GM18907 (cell line): ENCODE data around the gene AKAP1.

Experiments
- ATAC-seq: cut with Tn5 transposase; IDR thresholded peaks from one replicate; pipeline ENCODE4 v1.9.1; 2021; ENCODE audit warnings: mild to moderate bottlenecking, moderate library complexity; ENCODE audit not compliant: unreplicated experiment

Gene AKAP1, protein sequence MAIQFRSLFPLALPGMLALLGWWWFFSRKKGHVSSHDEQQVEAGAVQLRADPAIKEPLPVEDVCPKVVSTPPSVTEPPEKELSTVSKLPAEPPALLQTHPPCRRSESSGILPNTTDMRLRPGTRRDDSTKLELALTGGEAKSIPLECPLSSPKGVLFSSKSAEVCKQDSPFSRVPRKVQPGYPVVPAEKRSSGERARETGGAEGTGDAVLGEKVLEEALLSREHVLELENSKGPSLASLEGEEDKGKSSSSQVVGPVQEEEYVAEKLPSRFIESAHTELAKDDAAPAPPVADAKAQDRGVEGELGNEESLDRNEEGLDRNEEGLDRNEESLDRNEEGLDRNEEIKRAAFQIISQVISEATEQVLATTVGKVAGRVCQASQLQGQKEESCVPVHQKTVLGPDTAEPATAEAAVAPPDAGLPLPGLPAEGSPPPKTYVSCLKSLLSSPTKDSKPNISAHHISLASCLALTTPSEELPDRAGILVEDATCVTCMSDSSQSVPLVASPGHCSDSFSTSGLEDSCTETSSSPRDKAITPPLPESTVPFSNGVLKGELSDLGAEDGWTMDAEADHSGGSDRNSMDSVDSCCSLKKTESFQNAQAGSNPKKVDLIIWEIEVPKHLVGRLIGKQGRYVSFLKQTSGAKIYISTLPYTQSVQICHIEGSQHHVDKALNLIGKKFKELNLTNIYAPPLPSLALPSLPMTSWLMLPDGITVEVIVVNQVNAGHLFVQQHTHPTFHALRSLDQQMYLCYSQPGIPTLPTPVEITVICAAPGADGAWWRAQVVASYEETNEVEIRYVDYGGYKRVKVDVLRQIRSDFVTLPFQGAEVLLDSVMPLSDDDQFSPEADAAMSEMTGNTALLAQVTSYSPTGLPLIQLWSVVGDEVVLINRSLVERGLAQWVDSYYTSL

GRCh38 chr17:57084802-57085447 lies at the start of gene AKAP1:
Gene AKAP1 (plus strand): TSS chr17:57085246. CDS start chr17:57105465, 20,219 bp downstream.
- peak; percentile 88 for ATAC-seq

GRCh38 chr17:57035971-57036481 lies 49.0 kb upstream of the AKAP1 start:
- ATAC-seq: no peak

DNA sequence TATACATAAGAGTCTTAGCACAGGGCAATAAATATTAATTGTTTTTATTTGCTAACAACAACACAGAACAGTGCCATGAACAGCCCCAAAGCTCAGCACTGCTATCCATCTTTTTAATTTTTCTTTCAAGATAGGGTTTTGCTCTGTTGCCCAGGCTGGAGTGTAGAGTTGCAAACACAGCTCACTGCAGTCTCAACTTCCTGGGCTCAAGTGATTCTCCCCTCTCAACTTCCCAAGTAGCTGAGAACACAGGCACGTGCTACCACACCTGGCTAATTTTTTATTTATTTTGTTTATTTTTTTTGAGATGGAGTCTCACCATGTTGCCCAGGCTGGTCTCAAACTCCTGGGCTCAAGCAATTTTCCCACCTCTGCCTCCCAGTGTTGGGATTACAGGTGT lies 47.6 kb upstream of the AKAP1 start:
- no peak for ATAC-seq

- ATAC-seq: no peak
Observed at GRCh38 chr17:57038486-57038885, 46.6 kb upstream of the AKAP1 start.

DNA sequence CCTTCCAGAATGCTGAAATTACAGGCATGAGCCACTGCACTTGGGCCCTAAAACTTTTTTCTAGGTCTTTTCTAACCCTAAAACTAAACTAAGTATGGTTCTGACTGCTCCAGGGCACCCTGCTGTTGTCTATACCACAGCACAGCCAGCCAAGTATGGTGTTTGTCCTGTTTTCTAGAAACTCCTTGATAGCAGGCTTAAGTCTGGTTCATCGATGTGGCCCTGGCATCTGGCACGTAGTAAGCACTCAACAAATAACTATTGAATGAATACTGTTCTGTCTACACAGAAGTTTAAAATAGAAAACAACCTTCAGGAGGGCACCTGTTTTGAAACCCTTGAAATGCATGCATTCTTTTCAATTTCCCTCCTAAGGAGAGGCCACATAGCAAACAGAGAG lies 44.5 kb upstream of the AKAP1 start:
- ATAC-seq: no peak

DNA sequence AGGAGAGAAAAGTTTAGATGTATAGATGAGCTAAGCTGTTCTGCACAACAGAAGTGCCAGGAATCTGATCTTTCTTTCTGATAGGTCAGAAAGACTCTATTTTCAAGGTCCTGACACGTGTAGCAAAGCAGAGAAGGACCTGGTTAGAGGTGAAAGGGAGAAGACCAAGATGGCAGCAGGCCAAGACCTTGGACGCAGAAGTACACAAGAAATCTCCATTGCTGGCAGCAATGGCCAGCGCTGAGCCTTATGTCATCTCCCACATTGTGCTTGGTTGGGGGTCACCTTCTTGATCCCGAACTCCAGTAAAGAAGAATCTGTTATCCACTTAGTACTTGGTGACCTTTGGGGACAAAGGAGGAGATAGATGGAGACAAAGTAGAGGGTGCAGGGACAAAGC lies 41.8 kb upstream of the AKAP1 start:
- no peak for ATAC-seq

GRCh38 chr17:57044976-57045867 lies 39.8 kb upstream of the AKAP1 start:
- no peak for ATAC-seq

GRCh38 chr17:57045868-57046704 lies 39.0 kb upstream of the AKAP1 start:
- peak; percentile 58 for ATAC-seq

DNA sequence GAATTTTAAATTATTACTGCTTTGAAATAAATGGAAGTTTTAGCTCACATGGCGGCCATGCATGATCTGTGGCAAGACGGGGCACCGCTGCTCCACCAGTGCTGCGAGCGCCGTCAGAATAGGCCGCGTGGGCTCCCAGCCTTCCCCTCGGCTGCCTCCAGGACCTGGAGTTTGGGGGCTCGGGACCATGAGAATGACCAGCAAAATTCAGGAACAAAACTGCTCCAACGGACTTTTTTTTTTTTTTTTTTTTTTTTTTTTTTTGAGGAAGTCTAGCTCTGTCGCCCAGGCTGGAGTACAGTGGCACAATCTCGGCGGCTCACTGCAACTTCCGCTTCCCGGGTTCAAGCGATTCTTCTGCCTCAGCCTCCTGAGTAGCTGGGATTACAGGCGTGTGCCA lies 38.3 kb upstream of the AKAP1 start:
- ATAC-seq: no peak

GRCh38 chr17:57048096-57048495 lies 37.0 kb upstream of the AKAP1 start:
- no peak for ATAC-seq

DNA sequence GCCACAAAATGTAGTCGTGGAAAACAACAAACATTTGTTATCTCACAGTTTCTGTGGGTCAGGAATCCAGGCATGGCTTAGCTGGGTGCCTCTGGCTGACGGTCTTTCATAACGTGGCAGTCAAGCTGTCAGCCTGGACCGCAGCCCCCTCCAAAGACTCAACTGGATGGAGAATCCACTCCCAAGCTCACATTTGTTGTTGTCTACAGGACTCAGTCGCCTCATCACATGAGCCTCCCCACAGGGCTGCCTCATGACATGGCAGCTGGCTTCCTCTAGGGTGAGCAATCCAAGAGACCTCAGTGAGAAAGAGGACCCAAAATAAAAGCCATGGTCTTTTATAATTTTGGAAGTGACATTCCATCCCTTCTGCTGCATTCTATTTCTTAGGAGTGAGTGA lies 34.7 kb upstream of the AKAP1 start:
- ATAC-seq: no peak

GRCh38 chr17:57051886-57052361 lies 33.1 kb upstream of the AKAP1 start:
- no peak for ATAC-seq

GRCh38 chr17:57062865-57063264 lies 22.2 kb upstream of the AKAP1 start:
- ATAC-seq: no peak

GRCh38 chr17:57067162-57067561 lies 17.9 kb upstream of the AKAP1 start:
- ATAC-seq: no peak

- ATAC-seq: no peak
Observed at GRCh38 chr17:57067781-57068180, 17.3 kb upstream of the AKAP1 start.

- ATAC-seq: no peak
Observed at GRCh38 chr17:57068222-57068658, 16.8 kb upstream of the AKAP1 start.

DNA sequence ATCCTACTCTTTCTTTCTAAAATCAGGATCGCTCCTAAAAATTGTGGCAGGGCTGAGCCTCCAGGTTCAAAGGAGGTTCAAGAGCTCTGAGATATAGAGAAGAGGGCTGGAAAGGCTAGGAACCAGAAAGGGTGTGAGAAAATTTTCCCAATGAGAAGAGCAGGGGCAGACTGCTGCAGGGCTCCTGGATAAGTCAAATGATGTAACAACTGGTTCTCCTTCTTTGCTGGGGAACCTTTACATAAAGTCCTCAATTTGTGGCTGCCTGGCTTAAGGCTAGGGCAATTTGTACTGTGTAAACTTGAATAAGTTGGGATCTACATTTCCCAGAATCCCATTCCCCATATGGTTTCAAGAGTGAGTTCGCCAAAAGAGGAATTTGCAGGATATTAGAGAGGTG lies 16.3 kb upstream of the AKAP1 start:
- ATAC-seq: no peak

GRCh38 chr17:57071991-57072944 lies 12.8 kb upstream of the AKAP1 start:
- ATAC-seq: no peak
